Measurements from ENCODE around the gene UFD1.

GRCh38 chr22:19410941-19411689, 67.9 kb downstream of the UFD1 start:
- TF ChIP-seq CTCF (IDR thresholded peaks at IDR 0.05; ENCODE audit: low read depth, low read length) = no peak
- no peak for TF ChIP-seq EZH2phosphoT487 (IDR thresholded peaks at IDR 0.05; ENCODE audit: low read depth)
